HG03135 (cell line): ENCODE data around the gene FLNA.
"Not testable (repeated sequence)": the region's sequence is repeated elsewhere in the genome, so short reads cannot be mapped to it uniquely, and the experiment has no call there.

Experiments
- ATAC-seq: cut with Tn5 transposase; IDR thresholded peaks from one replicate; pipeline ENCODE4 v1.9.1; 2021; ENCODE audit warnings: mild to moderate bottlenecking, moderate library complexity; ENCODE audit not compliant: unreplicated experiment

The FLNA gene

GRCh38 chrX:154309041-154309775, 65.2 kb downstream of the FLNA start:
- ATAC-seq: no peak

- no peak for ATAC-seq
These were observed 66.1 kb downstream of the FLNA start for GRCh38 chrX:154308108-154308946.

- ATAC-seq: no peak
These were observed 67.2 kb downstream of the FLNA start for GRCh38 chrX:154307202-154307601.

- ATAC-seq: no peak
These were observed 68.8 kb downstream of the FLNA start for GRCh38 chrX:154305541-154306205.

- ATAC-seq: no peak
These were observed 69.6 kb downstream of the FLNA start for GRCh38 chrX:154304846-154305245.

GRCh38 chrX:154303476-154303875, 71.0 kb downstream of the FLNA start:
- ATAC-seq: no peak

- not testable (repeated sequence) for ATAC-seq
These were observed 71.4 kb downstream of the FLNA start for GRCh38 chrX:154302998-154303397.

- ATAC-seq: no peak
These were observed 73.6 kb downstream of the FLNA start for GRCh38 chrX:154300816-154301215.
